C4-2B (cell line): Measurements from ENCODE around the gene DDX39B.

Source experiments
- CTCF ChIP-seq: fragments of 450-650 bp; conservative IDR thresholded peaks from 2 replicates; pipeline ENCODE4 v1.5.1; 2017; ENCODE audit warnings: mild to moderate bottlenecking
- ZFX ChIP-seq: fragments of 450-650 bp; IDR thresholded peaks from 2 replicates; pipeline ENCODE4 v1.6.1; 2017

GRCh38 chr6:31579119-31579505, 37.3 kb upstream of the DDX39B start:
- TF ChIP-seq CTCF (no peak), ZFX (no peak)
